GM23248 (cell line): ENCODE results near the gene ZP4. TPM values are rescaled to one million over a fixed set of nuclear protein-coding genes. Genes with fewer than 3 reads are reported as not detected.

Experiments used
- DNase-seq: peaks from one replicate; pipeline ENCODE4 v3.0.0-alpha.2; 2015
- H2AFZ ChIP-seq: fragments of 200-600 bp; sonication (generic); 2 replicates; pipeline ENCODE4 v1.6.1; 2016; ENCODE audit warnings: antibody characterized with exemption
- H3F3A ChIP-seq: fragments of 200-600 bp; sonication (generic); 2 replicates; pipeline ENCODE4 v1.6.1; 2016; ENCODE audit warnings: mild to moderate bottlenecking, antibody characterized with exemption, mixed run types; ENCODE audit not compliant: insufficient read depth
- H3K27ac ChIP-seq: fragments of 200-600 bp; sonication (generic); 2 replicates; pipeline ENCODE4 v1.5.1; 2016; ENCODE audit warnings: mild to moderate bottlenecking
- H3K27me3 ChIP-seq: fragments of 200-600 bp; sonication (generic); replicated peaks from 2 replicates; pipeline ENCODE4 v1.6.1; 2016; ENCODE audit warnings: mild to moderate bottlenecking; ENCODE audit not compliant: insufficient read depth
- H3K36me3 ChIP-seq: fragments of 200-600 bp; sonication (generic); 2 replicates; pipeline ENCODE4 v1.6.1; 2016; ENCODE audit warnings: low read depth, mild to moderate bottlenecking
- H3K4me1 ChIP-seq: fragments of 200-600 bp; sonication (generic); 2 replicates; pipeline ENCODE4 v1.6.1; 2016; ENCODE audit warnings: mild to moderate bottlenecking; ENCODE audit not compliant: insufficient read depth
- H3K4me2 ChIP-seq: fragments of 200-600 bp; sonication (generic); one replicate; pipeline ENCODE4 v1.6.1; 2016; ENCODE audit warnings: mild to moderate bottlenecking; ENCODE audit not compliant: unreplicated experiment
- H3K4me3 ChIP-seq: fragments of 200-600 bp; sonication (generic); 2 replicates; pipeline ENCODE4 v1.5.1; 2016; ENCODE audit warnings: mild to moderate bottlenecking
- H3K79me2 ChIP-seq: fragments of 200-600 bp; sonication (generic); 2 replicates; pipeline ENCODE4 v1.6.1; 2016; ENCODE audit warnings: mild to moderate bottlenecking; ENCODE audit not compliant: insufficient read depth
- H3K9ac ChIP-seq: fragments of 200-600 bp; sonication (generic); 2 replicates; pipeline ENCODE4 v1.6.1; 2016; ENCODE audit warnings: mild to moderate bottlenecking
- H3K9me2 ChIP-seq: fragments of 200-600 bp; sonication (generic); 2 replicates; pipeline ENCODE4 v1.6.1; 2016; ENCODE audit warnings: mixed run types, mild to moderate bottlenecking, moderate library complexity; ENCODE audit not compliant: insufficient read depth
- H3K9me3 ChIP-seq: fragments of 200-600 bp; sonication (generic); one replicate; pipeline ENCODE4 v1.6.1; 2017; ENCODE audit warnings: low read depth
- H4K20me1 ChIP-seq: fragments of 200-600 bp; sonication (generic); 2 replicates; pipeline ENCODE4 v1.6.0; 2016; ENCODE audit not compliant: insufficient read depth
- EZH2 ChIP-seq: fragments of 200-600 bp; sonication (generic); IDR thresholded peaks from 2 replicates; pipeline ENCODE4 v1.6.1; 2018; ENCODE audit warnings: antibody characterized with exemption, mild to moderate bottlenecking; ENCODE audit not compliant: insufficient read depth, poor library complexity, severe bottlenecking
- EZH2phosphoT487 ChIP-seq: fragments of 200-600 bp; sonication (generic); IDR thresholded peaks from 2 replicates; pipeline ENCODE4 v1.6.1; 2018; ENCODE audit warnings: antibody characterized with exemption, moderate library complexity, mild to moderate bottlenecking, low read depth; ENCODE audit not compliant: insufficient read depth
- WGBS, 2 experiments: methylation state at CpG; one replicate each; pipeline ENCODE4 v1.1.6; 2015 to 2017; ENCODE audit warnings: low lambda C conversion rate in 2 of 2, low coverage in 1 of 2; ENCODE audit errors: missing lambda C conversion rate in 2 of 2; 5-methylcytosine and 5-hydroxymethylcytosine counted together
- in situ Hi-C: fragments of 300-500 bp; cut with MboI; formaldehyde crosslinking; loops from 2 replicates; pipeline ENCODE4 v1.15.0; 2020
- polyA plus RNA-seq: library from polyadenylated mRNA; unstranded; fragments of >200 nt; fragmentation: Nextera tagmentation; extraction: Ambion mirVana; gene quantifications from 2 replicates; pipeline ENCODE4 v1.2.1, GENCODE V29; 2016
- total RNA-seq: library from RNA; depleted of rRNA; stranded (reverse); fragments of >200 nt; shearing (Covaris generic); gene quantifications from 2 replicates; pipeline ENCODE4 v1.2.3, GENCODE V29; 2014

Gene ZP4
- total and polyA plus RNA-seq, 2 experiments from 2014 or later: not detected

- no peak for DNase-seq
- Histone ChIP-seq H3K9me3 (no peaks in the 10 kb centered on the region), H3K27me3 (no peaks in the 10 kb centered on the region), H3K4me1 (no peaks in the 10 kb centered on the region), H3K36me3 (no peaks in the 10 kb centered on the region), H2AFZ (no peak overlapping the region), H3F3A (no peaks in the 10 kb centered on the region), H3K4me3 (no peak overlapping the region), H3K4me2 (no peak overlapping the region), H4K20me1 (no peaks in the 10 kb centered on the region), H3K9ac (no peak overlapping the region), H3K9me2 (no peaks in the 10 kb centered on the region), H3K79me2 (no peaks in the 10 kb centered on the region), H3K27ac (no peak overlapping the region)
- TF ChIP-seq EZH2: no peak
- no peak for TF ChIP-seq EZH2phosphoT487
- WGBS, 2 experiments: 10 to 17% methylated on average over 7 of the region's 7 CpGs
- in situ Hi-C loops: no loop called here
Measured at GRCh38 chr1:237832858-237833257, 57.9 kb downstream of the ZP4 start.
